Neutrophil (primary cell): ENCODE data around the gene DEPDC5.
A peak's percentile ranks its signal among the peaks of the same experiment; 100 is the strongest.

Experiments
- H3K27ac ChIP-seq: fragments of 200-600 bp; sonication (generic); 2 replicates; pipeline ENCODE4 v1.5.1; 2016; ENCODE audit warnings: mild to moderate bottlenecking, moderate library complexity
- H3K27me3 ChIP-seq: fragments of 200-600 bp; sonication (generic); 2 replicates; pipeline ENCODE4 v1.6.0; 2016; ENCODE audit warnings: mild to moderate bottlenecking
- H3K36me3 ChIP-seq: fragments of 200-600 bp; sonication (generic); 2 replicates; pipeline ENCODE4 v1.5.1; 2017
- H3K4me1 ChIP-seq, 2 experiments: fragments of 200-600 bp in 1 of 2; sonication (generic) in 1 of 2; 1 replicate in 1 of 2; 2 replicates in 1 of 2; pipeline versions ENCODE4 v1.5.1 to v1.6.1; 2013 to 2016; ENCODE audit warnings: low read depth in 1 of 2, low read length in 1 of 2, mild to moderate bottlenecking in 1 of 2, moderate library complexity in 1 of 2; ENCODE audit not compliant: control insufficient read depth in 1 of 2, insufficient read depth in 1 of 2
- H3K4me3 ChIP-seq, 2 experiments: fragments of 200-600 bp in 1 of 2; sonication (generic) in 1 of 2; 1 replicate in 1 of 2; 2 replicates in 1 of 2; pipeline ENCODE4 v1.5.1; 2013 to 2016; ENCODE audit warnings: low read depth in 1 of 2, low read length in 1 of 2, mild to moderate bottlenecking in 1 of 2, moderate library complexity in 1 of 2
- H3K9me3 ChIP-seq: fragments of 200-600 bp; sonication (generic); 2 replicates; pipeline ENCODE4 v1.5.1; 2016
- CTCF ChIP-seq: fragments of 200-600 bp; sonication (generic); IDR thresholded peaks from 2 replicates; pipeline ENCODE4 v1.5.1; 2016; ENCODE audit warnings: antibody characterized with exemption

Gene DEPDC5

GRCh38 chr22:31947296-31947695, 193.5 kb downstream of the DEPDC5 start:
- H3K4me3 ChIP-seq, result no peak overlapping the region
- H3K9me3 ChIP-seq, result no peaks in the 10 kb centered on the region
- no peaks in the 10 kb centered on the region for H3K27me3 ChIP-seq
- H3K4me1 ChIP-seq, result peaks cover 62 to 71% of the 10 kb centered on the region in 2 experiments
- peak overlapping the region; percentile 89 for H3K27ac ChIP-seq
- H3K36me3 ChIP-seq, result peaks cover 17% of the 10 kb centered on the region
- TF ChIP-seq CTCF, result peak; percentile 67

- Histone ChIP-seq H3K9me3 (no peaks in the 10 kb centered on the region), H3K4me3 (no peak overlapping the region), H3K36me3 (peaks cover 17% of the 10 kb centered on the region), H3K27ac (peak overlapping the region; percentile 89), H3K27me3 (no peaks in the 10 kb centered on the region), H3K4me1 (peaks cover 65 to 71% of the 10 kb centered on the region in 2 experiments)
- TF ChIP-seq CTCF, result no peak
These were observed 194.2 kb downstream of the DEPDC5 start for GRCh38 chr22:31948002-31948401.

GRCh38 chr22:31950226-31950625, 196.4 kb downstream of the DEPDC5 start:
- H3K36me3 ChIP-seq, result peaks cover 17% of the 10 kb centered on the region
- peaks cover 73 to 81% of the 10 kb centered on the region in 2 experiments for H3K4me1 ChIP-seq
- H3K4me3 ChIP-seq, result no peak overlapping the region
- no peaks in the 10 kb centered on the region for H3K27me3 ChIP-seq
- H3K27ac ChIP-seq, result peak overlapping the region; percentile 68
- H3K9me3 ChIP-seq, result no peaks in the 10 kb centered on the region
- no peak for TF ChIP-seq CTCF

GRCh38 chr22:31951194-31952093, 197.6 kb downstream of the DEPDC5 start:
- Histone ChIP-seq H3K27me3 (no peaks in the 10 kb centered on the region), H3K9me3 (no peaks in the 10 kb centered on the region), H3K27ac (peak overlapping the region; percentile 68), H3K4me3 (no peak overlapping the region), H3K36me3 (peaks cover 24% of the 10 kb centered on the region), H3K4me1 (peaks cover 61 to 69% of the 10 kb centered on the region in 2 experiments)
- no peak for TF ChIP-seq CTCF

GRCh38 chr22:31952094-31952401, 198.2 kb downstream of the DEPDC5 start:
- Histone ChIP-seq H3K36me3 (peaks cover 30% of the 10 kb centered on the region), H3K4me1 (peaks cover 55 to 63% of the 10 kb centered on the region in 2 experiments), H3K27me3 (no peaks in the 10 kb centered on the region), H3K4me3 (no peak overlapping the region), H3K9me3 (no peaks in the 10 kb centered on the region), H3K27ac (peak overlapping the region; percentile 68)
- no peak for TF ChIP-seq CTCF
